ENCODE measurements around the gene THAP6. TPM values are rescaled to one million over a fixed set of nuclear protein-coding genes. Genes with fewer than 3 reads are reported as not detected.

The THAP6 gene
- polyA plus RNA-seq, 1 donor from 2014 or later = 42.9 TPM

- H3K9ac ChIP-seq (ENCODE audit: low read length) = no peak overlapping the region
- no peaks in the 10 kb centered on the region for H4K20me1 ChIP-seq (ENCODE audit: insufficient read depth)
- no peak overlapping the region for H3K4me2 ChIP-seq (ENCODE audit: low read length)
- no peaks in the 10 kb centered on the region for H3K27me3 ChIP-seq (ENCODE audit: insufficient read depth, low read depth, low read length)
- H3K36me3 ChIP-seq (ENCODE audit: insufficient read depth, low read length) = no peaks in the 10 kb centered on the region
- no peak overlapping the region for H2AFZ ChIP-seq (ENCODE audit: low read depth, low read length)
- no peak overlapping the region for H3K27ac ChIP-seq (ENCODE audit: low read length)
- H3F3A ChIP-seq (ENCODE audit: insufficient read depth, low read length, poor library complexity, severe bottlenecking) = no peaks in the 10 kb centered on the region
- TF ChIP-seq TAF1 (IDR thresholded peaks at IDR 0.05; ENCODE audit: low read depth) = no peak
- no peak for TF ChIP-seq EP300 (conservative IDR thresholded peaks at IDR 0.05; ENCODE audit: poor library complexity, severe bottlenecking)
- TF ChIP-seq MXI1 (conservative IDR thresholded peaks at IDR 0.05; ENCODE audit: poor library complexity, severe bottlenecking) = no peak
- no peak for TF ChIP-seq CTCF (IDR thresholded peaks at IDR 0.05; ENCODE audit: poor library complexity, severe bottlenecking)
- no peak for TF ChIP-seq POLR2AphosphoS5 (IDR thresholded peaks at IDR 0.05)
- TF ChIP-seq, protein P1, sequence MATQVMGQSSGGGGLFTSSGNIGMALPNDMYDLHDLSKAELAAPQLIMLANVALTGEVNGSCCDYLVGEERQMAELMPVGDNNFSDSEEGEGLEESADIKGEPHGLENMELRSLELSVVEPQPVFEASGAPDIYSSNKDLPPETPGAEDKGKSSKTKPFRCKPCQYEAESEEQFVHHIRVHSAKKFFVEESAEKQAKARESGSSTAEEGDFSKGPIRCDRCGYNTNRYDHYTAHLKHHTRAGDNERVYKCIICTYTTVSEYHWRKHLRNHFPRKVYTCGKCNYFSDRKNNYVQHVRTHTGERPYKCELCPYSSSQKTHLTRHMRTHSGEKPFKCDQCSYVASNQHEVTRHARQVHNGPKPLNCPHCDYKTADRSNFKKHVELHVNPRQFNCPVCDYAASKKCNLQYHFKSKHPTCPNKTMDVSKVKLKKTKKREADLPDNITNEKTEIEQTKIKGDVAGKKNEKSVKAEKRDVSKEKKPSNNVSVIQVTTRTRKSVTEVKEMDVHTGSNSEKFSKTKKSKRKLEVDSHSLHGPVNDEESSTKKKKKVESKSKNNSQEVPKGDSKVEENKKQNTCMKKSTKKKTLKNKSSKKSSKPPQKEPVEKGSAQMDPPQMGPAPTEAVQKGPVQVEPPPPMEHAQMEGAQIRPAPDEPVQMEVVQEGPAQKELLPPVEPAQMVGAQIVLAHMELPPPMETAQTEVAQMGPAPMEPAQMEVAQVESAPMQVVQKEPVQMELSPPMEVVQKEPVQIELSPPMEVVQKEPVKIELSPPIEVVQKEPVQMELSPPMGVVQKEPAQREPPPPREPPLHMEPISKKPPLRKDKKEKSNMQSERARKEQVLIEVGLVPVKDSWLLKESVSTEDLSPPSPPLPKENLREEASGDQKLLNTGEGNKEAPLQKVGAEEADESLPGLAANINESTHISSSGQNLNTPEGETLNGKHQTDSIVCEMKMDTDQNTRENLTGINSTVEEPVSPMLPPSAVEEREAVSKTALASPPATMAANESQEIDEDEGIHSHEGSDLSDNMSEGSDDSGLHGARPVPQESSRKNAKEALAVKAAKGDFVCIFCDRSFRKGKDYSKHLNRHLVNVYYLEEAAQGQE (IDR thresholded peaks at IDR 0.05; ENCODE audit: borderline replicate concordance) = no peak
- TF ChIP-seq SMC3 (conservative IDR thresholded peaks at IDR 0.05; ENCODE audit: poor library complexity) = no peak
- no peak for TF ChIP-seq RAD21 (conservative IDR thresholded peaks at IDR 0.05)
- no peak for TF ChIP-seq EZH2 (IDR thresholded peaks at IDR 0.05; ENCODE audit: borderline replicate concordance, insufficient read depth, low read length, poor library complexity, severe bottlenecking)
- no peaks in the 10 kb centered on the region for H3K9me3 ChIP-seq (ENCODE audit: low read length)
- H3K4me3 ChIP-seq (ENCODE audit: low read length) = no peak overlapping the region
- H3K79me2 ChIP-seq (replicated peaks; ENCODE audit: insufficient read depth, low read length) = no peaks in the 10 kb centered on the region
- no peaks in the 10 kb centered on the region for H3K9me2 ChIP-seq (ENCODE audit: insufficient read depth, low read length)
These were observed 43.5 kb upstream of the THAP6 start for GRCh38 chr4:75470738-75471137.

GRCh38 chr4:75477201-75477600 is 37.1 kb upstream of the THAP6 start:
- Histone ChIP-seq H3K9me3 (ENCODE audit: low read length) (peaks cover 5% of the 10 kb centered on the region), H3K27me3 (ENCODE audit: insufficient read depth, low read depth, low read length) (no peaks in the 10 kb centered on the region), H3K4me3 (ENCODE audit: low read length) (no peak overlapping the region), H3K27ac (ENCODE audit: low read length) (no peak overlapping the region), H4K20me1 (ENCODE audit: insufficient read depth) (no peaks in the 10 kb centered on the region), H2AFZ (ENCODE audit: low read depth, low read length) (no peak overlapping the region), H3K4me2 (ENCODE audit: low read length) (no peak overlapping the region), H3K9me2 (ENCODE audit: insufficient read depth, low read length) (no peaks in the 10 kb centered on the region), H3K9ac (ENCODE audit: low read length) (no peak overlapping the region), H3K79me2 (replicated peaks; ENCODE audit: insufficient read depth, low read length) (no peaks in the 10 kb centered on the region), H3K36me3 (ENCODE audit: insufficient read depth, low read length) (peaks cover 12% of the 10 kb centered on the region), H3F3A (ENCODE audit: insufficient read depth, low read length, poor library complexity, severe bottlenecking) (no peaks in the 10 kb centered on the region)
- no peak for TF ChIP-seq EZH2 (IDR thresholded peaks at IDR 0.05; ENCODE audit: borderline replicate concordance, insufficient read depth, low read length, poor library complexity, severe bottlenecking)
- no peak for TF ChIP-seq RAD21 (conservative IDR thresholded peaks at IDR 0.05)
- TF ChIP-seq EP300 (conservative IDR thresholded peaks at IDR 0.05; ENCODE audit: poor library complexity, severe bottlenecking) = no peak
- TF ChIP-seq TAF1 (IDR thresholded peaks at IDR 0.05; ENCODE audit: low read depth) = no peak
- no peak for TF ChIP-seq MXI1 (conservative IDR thresholded peaks at IDR 0.05; ENCODE audit: poor library complexity, severe bottlenecking)
- no peak for TF ChIP-seq SMC3 (conservative IDR thresholded peaks at IDR 0.05; ENCODE audit: poor library complexity)
- TF ChIP-seq, protein P1 (IDR thresholded peaks at IDR 0.05; ENCODE audit: borderline replicate concordance) = no peak
- no peak for TF ChIP-seq POLR2AphosphoS5 (IDR thresholded peaks at IDR 0.05)
- no peak for TF ChIP-seq CTCF (IDR thresholded peaks at IDR 0.05; ENCODE audit: poor library complexity, severe bottlenecking)
